Vagina (tissue), 2 donors: Measurements from ENCODE around the gene TNNC2. TPM values are rescaled to one million over a fixed set of nuclear protein-coding genes. Genes with fewer than 3 reads are reported as not detected.

Experiments
- DNase-seq, 2 donors: peaks; one replicate each; pipeline ENCODE4 v3.0.0-alpha.2; 2017; ENCODE audit errors: extremely low spot score in 2 of 2
- H3K27ac ChIP-seq: fragments of 200-600 bp; sonication (generic); one replicate; pipeline ENCODE4 v1.5.1; 2019
- H3K27me3 ChIP-seq: fragments of 200-600 bp; sonication (generic); one replicate; pipeline ENCODE4 v1.5.1; 2019
- H3K36me3 ChIP-seq, 2 donors: fragments of 200-600 bp; sonication (generic); one replicate each; pipeline ENCODE4 v1.5.1; 2017 to 2019
- H3K4me1 ChIP-seq: fragments of 200-600 bp; sonication (generic); one replicate; pipeline ENCODE4 v1.5.1; 2019
- H3K4me3 ChIP-seq, 2 donors: fragments of 200-600 bp; sonication (generic); 1 replicate in 1 of 2; 2 replicates in 1 of 2; pipeline ENCODE4 v1.5.1; 2016 to 2019
- H3K9me3 ChIP-seq: fragments of 200-600 bp; sonication (generic); one replicate; pipeline ENCODE4 v1.5.1; 2019
- POLR2A ChIP-seq, 2 donors: fragments of 450-650 bp; IDR thresholded peaks; one replicate each; pipeline ENCODE4 v1.6.1; 2017; ENCODE audit warnings: antibody characterized with exemption in 2 of 2, mild to moderate bottlenecking in 2 of 2, moderate library complexity in 2 of 2
- POLR2AphosphoS5 ChIP-seq, 2 donors: sonication (generic); formaldehyde crosslinking; IDR thresholded peaks; one replicate each; pipeline ENCODE4 v1.9.0; 2017; ENCODE audit warnings: antibody characterized with exemption in 2 of 2, mild to moderate bottlenecking in 2 of 2, low read depth in 1 of 2; ENCODE audit not compliant: insufficient read depth in 1 of 2
- intact Hi-C: fragments of 100-400 bp; cut with DNase I; formaldehyde crosslinking; loops from one replicate; pipeline ENCODE4 v1.15.1; 2023
- total RNA-seq: library from RNA; depleted of rRNA; stranded (reverse); fragments of >200 nt; gene quantifications from one replicate; pipeline ENCODE4 v1.2.3, GENCODE V29; 2016
- TF ChIP-seq, protein P1 (sequence below), 3 experiments: fragments of 450-650 bp in 2 of 3; fragments of 200-600 bp in 1 of 3; sonication (generic) in 1 of 3; IDR thresholded peaks; one replicate each; pipeline ENCODE4 v1.5.1; 2017 to 2019; ENCODE audit warnings: antibody characterized with exemption in 3 of 3, mild to moderate bottlenecking in 2 of 3, moderate library complexity in 2 of 3

Gene TNNC2
- total RNA-seq, 1 donor from 2014 or later = not detected

DNA sequence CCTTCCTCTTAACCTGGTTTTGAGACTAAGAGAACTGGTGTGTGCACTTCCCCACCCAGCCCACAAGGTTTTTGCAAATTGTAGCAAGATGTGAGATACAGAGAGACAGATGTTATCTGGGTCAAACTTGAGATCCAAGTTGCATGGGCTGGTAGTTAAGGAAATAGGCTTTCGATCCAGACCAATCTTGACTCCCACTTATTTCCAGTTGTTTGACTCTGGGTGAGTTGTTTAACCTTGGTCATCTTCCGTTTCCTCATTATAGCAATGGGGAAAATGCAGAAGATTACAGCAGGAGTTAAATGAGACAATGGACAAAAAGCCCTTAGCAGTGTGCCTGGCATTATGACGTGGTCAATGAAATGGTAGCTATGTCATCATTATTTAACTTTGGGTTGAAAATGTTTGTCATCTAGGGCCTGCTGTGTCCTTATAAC is 8.2 kb upstream of the TNNC2 start:
- no peak for TF ChIP-seq POLR2AphosphoS5 (IDR thresholded peaks at IDR 0.05; ENCODE audit: insufficient read depth in 1 of 2, low read depth in 1 of 2)
- no peak for TF ChIP-seq POLR2A (IDR thresholded peaks at IDR 0.05)
- TF ChIP-seq, protein P1, sequence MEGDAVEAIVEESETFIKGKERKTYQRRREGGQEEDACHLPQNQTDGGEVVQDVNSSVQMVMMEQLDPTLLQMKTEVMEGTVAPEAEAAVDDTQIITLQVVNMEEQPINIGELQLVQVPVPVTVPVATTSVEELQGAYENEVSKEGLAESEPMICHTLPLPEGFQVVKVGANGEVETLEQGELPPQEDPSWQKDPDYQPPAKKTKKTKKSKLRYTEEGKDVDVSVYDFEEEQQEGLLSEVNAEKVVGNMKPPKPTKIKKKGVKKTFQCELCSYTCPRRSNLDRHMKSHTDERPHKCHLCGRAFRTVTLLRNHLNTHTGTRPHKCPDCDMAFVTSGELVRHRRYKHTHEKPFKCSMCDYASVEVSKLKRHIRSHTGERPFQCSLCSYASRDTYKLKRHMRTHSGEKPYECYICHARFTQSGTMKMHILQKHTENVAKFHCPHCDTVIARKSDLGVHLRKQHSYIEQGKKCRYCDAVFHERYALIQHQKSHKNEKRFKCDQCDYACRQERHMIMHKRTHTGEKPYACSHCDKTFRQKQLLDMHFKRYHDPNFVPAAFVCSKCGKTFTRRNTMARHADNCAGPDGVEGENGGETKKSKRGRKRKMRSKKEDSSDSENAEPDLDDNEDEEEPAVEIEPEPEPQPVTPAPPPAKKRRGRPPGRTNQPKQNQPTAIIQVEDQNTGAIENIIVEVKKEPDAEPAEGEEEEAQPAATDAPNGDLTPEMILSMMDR (IDR thresholded peaks at IDR 0.05) = no peak
- Histone ChIP-seq H3K36me3 (peaks cover 0 to 22% of the 10 kb centered on the region in 2 donors), H3K27ac (peak overlapping the region; percentile 99), H3K27me3 (no peaks in the 10 kb centered on the region), H3K4me3 (peak overlapping the region; percentile 48 to 88), H3K9me3 (no peaks in the 10 kb centered on the region), H3K4me1 (peaks cover 62% of the 10 kb centered on the region)
- intact Hi-C loops = no loop called here
- DNase-seq = no peak

DNA sequence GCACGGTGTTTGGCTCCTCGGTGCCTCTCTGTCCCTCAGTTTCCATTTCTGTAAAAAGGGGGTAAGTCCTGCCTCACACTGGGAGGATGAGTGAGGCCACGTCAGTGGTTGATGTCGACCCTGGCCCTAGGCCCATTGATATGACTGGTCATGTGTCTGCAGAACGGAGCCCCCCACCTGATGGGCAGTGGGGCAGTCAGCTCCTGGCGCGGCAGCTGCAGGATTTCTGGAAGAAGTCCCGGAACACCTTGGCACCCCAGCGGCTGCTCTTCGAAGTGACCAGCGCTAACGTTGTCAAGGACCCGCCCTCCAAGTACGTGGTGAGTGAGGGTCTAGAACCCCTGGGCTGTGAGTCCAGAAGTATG is 7.7 kb upstream of the TNNC2 start:
- Histone ChIP-seq H3K27ac (peak overlapping the region; percentile 99), H3K27me3 (no peaks in the 10 kb centered on the region), H3K4me1 (peaks cover 56% of the 10 kb centered on the region), H3K36me3 (peaks cover 0 to 17% of the 10 kb centered on the region in 2 donors), H3K4me3 (peak overlapping the region; percentile 48 to 88), H3K9me3 (no peaks in the 10 kb centered on the region)
- intact Hi-C loops = no loop called here
- DNase-seq = no peak
- TF ChIP-seq POLR2A (IDR thresholded peaks at IDR 0.05) (no peak), POLR2AphosphoS5 (IDR thresholded peaks at IDR 0.05; ENCODE audit: insufficient read depth in 1 of 2, low read depth in 1 of 2) (no peak)
- TF ChIP-seq, protein P1 (IDR thresholded peaks at IDR 0.05) = no peak

DNA sequence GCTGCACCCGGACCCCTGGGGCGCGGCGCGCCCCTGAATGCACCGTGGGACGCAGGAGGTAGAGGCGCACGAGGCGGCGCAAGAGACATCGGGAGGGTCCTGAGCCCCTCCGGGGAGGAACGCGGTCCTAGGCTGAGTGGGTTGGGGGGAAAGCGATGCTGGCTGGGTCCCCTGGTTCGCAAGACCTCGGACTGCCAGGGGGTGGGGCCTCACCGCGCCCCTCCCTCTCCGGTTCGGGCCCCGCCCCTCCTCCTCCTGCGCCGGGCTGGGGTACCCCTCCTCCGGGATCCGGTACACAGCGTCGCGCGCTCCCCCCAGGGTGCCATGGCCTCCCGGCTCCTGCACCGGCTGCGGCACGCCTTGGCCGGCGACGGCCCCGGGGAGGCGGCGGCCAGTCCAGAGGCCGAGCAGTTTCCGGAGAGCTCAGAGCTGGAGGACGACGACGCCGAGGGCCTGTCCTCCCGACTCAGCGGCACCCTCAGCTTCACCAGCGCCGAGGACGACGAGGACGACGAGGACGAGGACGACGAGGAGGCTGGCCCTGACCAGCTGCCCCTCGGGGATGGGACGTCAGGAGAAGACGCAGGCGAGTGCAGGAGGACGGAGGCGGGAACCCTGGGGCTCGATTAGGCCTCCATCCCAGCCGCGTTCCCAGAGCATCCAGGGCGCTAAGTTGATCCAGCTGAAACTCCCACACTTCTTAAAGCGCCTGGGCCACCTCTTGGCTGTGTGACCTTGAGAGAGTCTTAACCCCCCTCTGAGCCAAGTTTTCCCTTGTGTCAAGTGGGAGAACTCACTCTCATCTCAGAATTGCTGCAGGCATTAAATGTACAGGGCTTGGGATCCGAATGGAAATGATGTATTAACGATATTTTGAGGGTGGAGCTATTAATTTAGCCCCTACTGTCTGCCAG is 7.0 kb upstream of the TNNC2 start:
- peak in 1 of 2 donors; percentile 83 for TF ChIP-seq POLR2AphosphoS5 (IDR thresholded peaks at IDR 0.05; ENCODE audit: insufficient read depth in 1 of 2, low read depth in 1 of 2)
- TF ChIP-seq, protein P1 (IDR thresholded peaks at IDR 0.05) = no peak
- TF ChIP-seq POLR2A (IDR thresholded peaks at IDR 0.05) = peak in 1 of 2 donors; percentile 61
- peaks cover 0 to 14% of the 10 kb centered on the region in 2 donors for H3K36me3 ChIP-seq
- DNase-seq = no peak
- intact Hi-C loops = no loop called here
- H3K27ac ChIP-seq = peak overlapping the region; percentile 99
- no peaks in the 10 kb centered on the region for H3K27me3 ChIP-seq
- H3K4me3 ChIP-seq = peak overlapping the region; percentile 48 to 88
- H3K4me1 ChIP-seq = peaks cover 55% of the 10 kb centered on the region
- no peaks in the 10 kb centered on the region for H3K9me3 ChIP-seq

DNA sequence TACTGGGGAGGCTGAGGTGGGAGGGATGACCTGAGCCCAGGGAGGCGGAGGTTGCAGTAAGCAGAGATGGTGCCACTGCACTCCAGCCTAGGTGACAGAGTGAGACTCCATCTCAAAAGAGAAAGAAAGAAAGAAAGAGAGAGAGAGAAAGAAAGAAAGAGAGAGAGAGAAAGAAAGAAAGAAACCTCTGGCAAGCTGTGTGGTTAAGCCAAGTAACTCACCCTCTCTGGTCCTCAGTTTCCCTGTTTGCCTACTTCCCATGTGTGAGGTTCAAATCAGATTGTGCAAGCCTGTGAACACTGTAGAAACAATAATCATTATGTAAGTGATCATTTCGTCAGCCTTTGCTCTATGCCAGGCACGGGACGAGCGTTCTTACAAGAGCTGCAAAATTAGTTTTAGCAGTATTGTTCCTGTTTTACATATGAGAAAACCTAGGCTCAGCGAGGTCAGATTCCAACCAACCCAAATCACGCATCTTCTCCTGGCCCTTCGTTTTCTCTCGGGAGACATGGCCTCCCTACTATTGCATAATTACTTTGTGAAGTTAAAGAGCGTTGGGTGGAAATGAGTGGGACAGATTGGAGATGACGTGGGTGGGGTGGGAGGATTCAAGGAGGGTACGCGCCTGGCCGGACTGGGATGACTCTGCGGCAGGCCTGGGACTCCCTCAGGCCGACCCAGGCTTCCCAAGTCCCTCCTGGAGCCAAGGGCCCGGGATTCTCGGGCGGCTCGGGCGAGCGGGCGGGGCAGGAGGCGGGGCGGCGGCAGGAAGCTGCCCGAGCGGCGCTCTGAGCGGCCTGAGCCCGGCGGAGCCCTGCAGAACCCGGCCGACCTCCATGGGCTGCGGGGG is 6.1 kb upstream of the TNNC2 start, which contains the start of gene SNX21:
Gene SNX21, plus strand, starts transcription at position 770 of the 853 bp plus-strand sequence. CDS start 121 bp downstream, outside the sequence.
- peak in 1 of 2 donors; percentile 97 for DNase-seq
- Histone ChIP-seq H3K36me3 (peaks cover 0 to 11% of the 10 kb centered on the region in 2 donors), H3K4me3 (peak within 1 kb of the TSS; percentile 48 to 88), H3K4me1 (peaks cover 59% of the 10 kb centered on the region), H3K27me3 (no peaks in the 10 kb centered on the region), H3K9me3 (no peaks in the 10 kb centered on the region), H3K27ac (peak within 1 kb of the TSS; percentile 99)
- TF ChIP-seq POLR2AphosphoS5 (IDR thresholded peaks at IDR 0.05; ENCODE audit: insufficient read depth in 1 of 2, low read depth in 1 of 2) (peak in 1 of 2 donors; percentile 64), POLR2A (IDR thresholded peaks at IDR 0.05) (no peak)
- TF ChIP-seq, protein P1 (IDR thresholded peaks at IDR 0.05) = no peak
- intact Hi-C loops = no loop called here
